Epithelial cell of esophagus (primary cell): ENCODE measurements around the gene C6orf141.
"Not testable (repeated sequence)": the region's sequence is repeated elsewhere in the genome, so short reads cannot be mapped to it uniquely, and the experiment has no call there.

ENCODE experiments used
- DNase-seq: peaks from one replicate; pipeline ENCODE4 v3.0.0; 2010; ENCODE audit warnings: low read depth
- H3K4me3 ChIP-seq: 2 replicates; pipeline ENCODE4 v1.5.1; 2011; ENCODE audit warnings: mild to moderate bottlenecking, low read length, control low read depth
- TF ChIP-seq, protein P1 (sequence below): IDR thresholded peaks from 2 replicates; pipeline ENCODE4 v1.5.1; 2011; ENCODE audit warnings: low read depth, mild to moderate bottlenecking, low read length, control low read depth, inconsistent platforms; ENCODE audit not compliant: insufficient read depth; ENCODE audit errors: missing control alignments

Gene C6orf141

DNA sequence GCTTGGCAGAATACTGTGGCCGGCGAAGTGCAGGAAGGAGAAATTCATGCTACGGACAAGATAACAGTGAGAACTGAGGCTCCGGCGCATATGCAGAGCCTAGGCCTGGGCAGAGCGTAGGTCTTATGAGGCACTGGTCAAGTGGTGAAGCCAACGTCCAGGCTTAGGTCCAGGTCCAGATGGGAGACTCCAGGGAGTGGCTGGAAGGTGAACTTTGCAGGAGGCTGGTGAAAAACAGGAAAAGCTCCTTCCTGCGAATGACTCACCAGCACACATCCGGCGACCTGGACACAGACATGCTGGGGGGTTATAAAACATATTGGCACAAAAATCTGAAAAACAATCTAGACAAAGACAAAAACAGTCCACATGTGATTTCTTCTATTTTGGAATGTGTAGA is 15.4 kb downstream of the C6orf141 start:
- no peak overlapping the region for H3K4me3 ChIP-seq
- DNase-seq: peak; percentile 45
- TF ChIP-seq, protein P1, sequence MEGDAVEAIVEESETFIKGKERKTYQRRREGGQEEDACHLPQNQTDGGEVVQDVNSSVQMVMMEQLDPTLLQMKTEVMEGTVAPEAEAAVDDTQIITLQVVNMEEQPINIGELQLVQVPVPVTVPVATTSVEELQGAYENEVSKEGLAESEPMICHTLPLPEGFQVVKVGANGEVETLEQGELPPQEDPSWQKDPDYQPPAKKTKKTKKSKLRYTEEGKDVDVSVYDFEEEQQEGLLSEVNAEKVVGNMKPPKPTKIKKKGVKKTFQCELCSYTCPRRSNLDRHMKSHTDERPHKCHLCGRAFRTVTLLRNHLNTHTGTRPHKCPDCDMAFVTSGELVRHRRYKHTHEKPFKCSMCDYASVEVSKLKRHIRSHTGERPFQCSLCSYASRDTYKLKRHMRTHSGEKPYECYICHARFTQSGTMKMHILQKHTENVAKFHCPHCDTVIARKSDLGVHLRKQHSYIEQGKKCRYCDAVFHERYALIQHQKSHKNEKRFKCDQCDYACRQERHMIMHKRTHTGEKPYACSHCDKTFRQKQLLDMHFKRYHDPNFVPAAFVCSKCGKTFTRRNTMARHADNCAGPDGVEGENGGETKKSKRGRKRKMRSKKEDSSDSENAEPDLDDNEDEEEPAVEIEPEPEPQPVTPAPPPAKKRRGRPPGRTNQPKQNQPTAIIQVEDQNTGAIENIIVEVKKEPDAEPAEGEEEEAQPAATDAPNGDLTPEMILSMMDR: no peak

DNA sequence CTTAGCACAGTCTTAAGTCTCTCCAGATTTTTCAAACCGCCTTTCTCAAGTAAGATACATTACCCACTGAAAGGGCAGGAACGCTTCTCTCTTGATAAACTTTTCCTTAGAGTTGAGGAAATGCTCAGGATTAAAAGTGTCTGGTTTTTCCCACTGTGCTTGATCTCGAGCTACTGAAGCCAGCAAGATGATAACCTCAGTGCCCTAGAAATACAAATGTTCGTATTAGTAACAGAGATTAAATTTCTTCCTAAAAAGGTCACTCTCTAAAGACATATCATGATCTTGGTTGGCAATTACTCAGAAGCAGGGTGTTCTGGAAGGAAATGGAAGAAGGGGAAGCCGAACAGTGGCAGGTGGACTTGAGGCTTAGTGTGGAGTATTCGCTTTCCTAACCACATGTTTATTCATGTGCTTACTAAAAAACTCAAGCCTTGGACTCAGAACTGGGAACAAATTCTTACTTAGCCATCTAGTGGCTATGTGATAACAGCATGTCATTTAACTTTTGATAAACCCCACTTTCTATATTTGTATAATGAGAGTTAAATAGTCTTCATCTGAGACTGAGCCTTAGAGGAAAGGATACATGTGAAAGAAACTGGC is 20.1 kb downstream of the C6orf141 start:
- H3K4me3 ChIP-seq: no peak overlapping the region
- DNase-seq: peak; percentile 35
- TF ChIP-seq, protein P1: peak; percentile 33

DNA sequence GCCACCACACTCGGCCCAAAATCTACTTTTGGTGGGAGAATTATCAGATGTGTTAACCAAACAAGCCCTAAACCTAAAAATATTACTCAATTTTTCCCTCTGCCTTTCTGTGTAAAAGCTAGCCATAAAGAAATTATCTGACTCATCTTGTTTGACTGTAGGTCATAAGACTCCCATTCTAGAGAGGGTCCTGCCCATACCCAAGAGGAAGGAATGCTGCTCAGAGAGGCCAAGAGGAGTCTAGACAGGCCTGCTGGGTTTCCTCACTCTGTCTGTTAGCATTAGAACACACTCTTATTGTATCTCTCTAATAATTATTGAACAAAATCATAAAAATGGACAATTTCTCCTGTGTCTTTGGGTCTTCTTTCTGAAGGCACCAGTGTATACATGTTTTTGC is 26.1 kb downstream of the C6orf141 start:
- peak; percentile 82 for DNase-seq
- H3K4me3 ChIP-seq: no peak overlapping the region
- TF ChIP-seq, protein P1: no peak

DNA sequence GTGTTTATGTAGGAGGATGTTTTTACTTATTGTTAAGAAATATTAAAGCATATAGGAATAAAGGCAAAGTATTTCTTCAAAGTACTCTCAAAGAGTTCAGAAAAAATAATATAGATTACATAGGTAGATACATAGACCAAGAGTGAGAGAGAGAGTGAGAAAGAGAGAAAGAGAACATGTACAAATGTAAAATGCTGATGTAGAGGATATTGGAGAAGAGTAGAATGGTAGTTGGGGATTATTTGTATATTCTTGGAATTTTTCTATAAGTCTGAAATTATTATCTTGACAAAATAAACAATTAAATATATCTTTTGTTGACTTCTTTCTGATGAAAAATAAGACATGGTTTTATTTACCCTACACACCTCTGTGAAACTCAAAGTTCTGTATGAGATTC is 29.2 kb downstream of the C6orf141 start:
- DNase-seq: no peak
- no peak overlapping the region for H3K4me3 ChIP-seq
- TF ChIP-seq, protein P1: no peak

DNA sequence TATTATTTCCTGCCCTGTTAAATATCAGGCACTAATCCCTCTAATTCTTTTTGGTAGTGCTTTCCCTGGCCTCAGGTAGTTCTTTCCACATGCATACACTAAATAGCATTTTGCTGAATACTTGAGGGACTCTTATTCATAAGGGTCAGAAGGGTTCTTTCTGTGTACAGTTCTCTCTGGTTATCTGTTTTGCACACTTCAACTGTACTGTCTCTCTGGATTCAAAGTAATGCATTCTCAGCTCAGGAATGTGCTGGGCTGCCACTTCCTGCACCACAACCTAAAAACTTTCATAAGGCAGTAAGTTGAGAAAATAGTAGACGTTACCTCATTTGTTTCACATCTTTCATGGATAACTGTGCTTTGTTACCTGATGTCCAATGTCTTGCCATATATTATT is 32.1 kb downstream of the C6orf141 start:
- no peak for DNase-seq
- TF ChIP-seq, protein P1: no peak
- no peak overlapping the region for H3K4me3 ChIP-seq

DNA sequence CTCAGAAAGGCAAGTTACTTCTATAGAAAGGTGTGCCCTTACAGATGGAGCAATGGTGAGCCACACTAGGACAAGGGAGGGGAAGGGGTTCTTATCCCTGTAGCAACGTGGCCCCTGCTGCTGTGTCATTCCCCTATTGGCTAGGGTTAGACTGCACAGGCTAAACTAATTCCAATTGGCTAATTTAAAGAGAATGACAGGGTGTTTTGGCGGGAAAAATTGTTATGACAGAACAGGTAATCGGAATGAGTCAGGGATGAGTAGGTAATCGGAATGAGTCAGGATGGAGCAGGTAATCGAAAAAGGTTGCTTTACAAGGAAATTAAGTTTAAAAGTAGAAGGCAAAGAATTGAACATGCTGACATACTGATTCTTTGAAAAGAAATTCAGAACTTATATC is 36.8 kb downstream of the C6orf141 start:
- peak; percentile 5 for DNase-seq
- H3K4me3 ChIP-seq: not testable (repeated sequence)
